ENCODE results near the gene SARS1. TPM values are rescaled to one million over a fixed set of nuclear protein-coding genes. Genes with fewer than 3 reads are reported as not detected.
"Not testable (repeated sequence)": the region's sequence is repeated elsewhere in the genome, so short reads cannot be mapped to it uniquely, and the experiment has no call there.

SARS1 gene
- total and polyA plus RNA-seq, 2 experiments from 2014 or later, result 103 to 109 TPM

DNA sequence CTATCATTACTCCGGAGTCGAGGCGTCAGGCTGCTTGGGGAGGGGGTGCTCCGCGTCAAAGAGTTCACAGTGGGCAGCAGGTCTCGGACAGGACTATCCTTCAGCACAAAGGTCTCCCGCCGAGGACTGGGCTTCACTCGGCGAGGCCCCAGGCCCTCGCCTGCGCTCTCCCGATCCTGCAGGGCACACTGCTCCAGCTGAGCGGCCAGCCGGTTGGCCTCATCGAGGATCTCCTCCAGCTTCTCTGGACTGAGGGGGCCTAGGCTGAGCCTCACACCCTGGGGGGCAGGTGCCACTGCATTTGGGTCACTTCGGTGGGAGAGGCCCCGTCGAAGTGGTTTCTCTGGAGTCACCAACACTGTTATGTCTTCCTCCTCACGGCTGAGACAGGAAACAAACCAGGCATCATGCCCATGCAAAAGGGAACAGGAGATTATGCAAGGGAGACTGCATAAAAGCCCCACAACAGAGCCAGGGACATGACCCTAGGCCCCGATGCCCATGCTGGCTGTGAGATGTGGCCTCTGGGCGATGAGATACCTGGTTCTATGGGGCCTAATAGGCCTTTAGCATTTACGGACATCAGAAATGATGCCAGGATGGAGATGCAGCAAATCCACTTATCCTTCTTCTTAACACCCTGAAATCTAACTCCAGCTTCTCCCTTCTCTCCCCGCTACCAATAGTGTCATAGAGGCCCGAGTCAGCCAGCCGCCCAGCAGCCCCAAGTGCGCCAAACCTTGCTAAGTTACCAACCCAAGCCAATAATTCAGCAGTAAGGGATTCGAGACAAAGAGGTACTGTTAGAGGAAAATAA, 68.2 kb downstream of the SARS1 start:
- TF ChIP-seq, protein P1, sequence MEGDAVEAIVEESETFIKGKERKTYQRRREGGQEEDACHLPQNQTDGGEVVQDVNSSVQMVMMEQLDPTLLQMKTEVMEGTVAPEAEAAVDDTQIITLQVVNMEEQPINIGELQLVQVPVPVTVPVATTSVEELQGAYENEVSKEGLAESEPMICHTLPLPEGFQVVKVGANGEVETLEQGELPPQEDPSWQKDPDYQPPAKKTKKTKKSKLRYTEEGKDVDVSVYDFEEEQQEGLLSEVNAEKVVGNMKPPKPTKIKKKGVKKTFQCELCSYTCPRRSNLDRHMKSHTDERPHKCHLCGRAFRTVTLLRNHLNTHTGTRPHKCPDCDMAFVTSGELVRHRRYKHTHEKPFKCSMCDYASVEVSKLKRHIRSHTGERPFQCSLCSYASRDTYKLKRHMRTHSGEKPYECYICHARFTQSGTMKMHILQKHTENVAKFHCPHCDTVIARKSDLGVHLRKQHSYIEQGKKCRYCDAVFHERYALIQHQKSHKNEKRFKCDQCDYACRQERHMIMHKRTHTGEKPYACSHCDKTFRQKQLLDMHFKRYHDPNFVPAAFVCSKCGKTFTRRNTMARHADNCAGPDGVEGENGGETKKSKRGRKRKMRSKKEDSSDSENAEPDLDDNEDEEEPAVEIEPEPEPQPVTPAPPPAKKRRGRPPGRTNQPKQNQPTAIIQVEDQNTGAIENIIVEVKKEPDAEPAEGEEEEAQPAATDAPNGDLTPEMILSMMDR (IDR thresholded peaks at IDR 0.05; ENCODE audit: low read depth, low read length), result no peak
- peak in 1 of 2 donors; percentile 41 for DNase-seq (ENCODE audit: low read depth in 1 of 2, low spot score in 1 of 2)
- peaks cover 6% of the 10 kb centered on the region for H3K4me1 ChIP-seq (ENCODE audit: low read depth)
- H3K27me3 ChIP-seq, result no peaks in the 10 kb centered on the region
- no peak overlapping the region for H3K27ac ChIP-seq
- peak overlapping the region; percentile 52 for H3K4me3 ChIP-seq
- H3K36me3 ChIP-seq, result no peaks in the 10 kb centered on the region
- no peaks in the 10 kb centered on the region for H3K9me3 ChIP-seq (ENCODE audit: low read depth)

DNA sequence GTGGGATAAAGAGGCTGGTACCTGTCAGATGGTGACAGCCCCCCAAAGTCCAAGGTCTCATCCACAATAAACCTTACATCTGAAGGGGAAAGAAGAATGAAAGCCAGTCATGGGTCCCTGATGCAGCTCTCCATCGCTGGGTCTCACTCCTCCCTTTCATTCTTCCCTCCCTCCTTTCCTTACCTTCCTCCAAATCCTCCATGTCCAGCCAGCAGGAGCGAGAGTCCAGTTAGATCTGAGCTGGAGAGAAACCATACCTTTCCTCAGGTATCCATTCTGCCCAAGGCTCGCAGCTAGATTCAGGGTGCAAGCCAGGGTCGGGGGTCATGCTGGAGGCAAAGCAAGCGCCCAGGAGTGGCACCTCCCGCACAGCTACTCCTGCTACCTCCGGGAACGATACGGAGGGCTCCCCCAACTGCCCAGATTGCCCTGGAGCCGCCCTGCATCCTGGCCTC, 68.8 kb downstream of the SARS1 start:
- peak overlapping the region; percentile 52 for H3K4me3 ChIP-seq
- peaks cover 6% of the 10 kb centered on the region for H3K4me1 ChIP-seq (ENCODE audit: low read depth)
- no peak for DNase-seq (ENCODE audit: low read depth in 1 of 2, low spot score in 1 of 2)
- TF ChIP-seq, protein P1 (IDR thresholded peaks at IDR 0.05; ENCODE audit: low read depth, low read length), result no peak
- H3K27ac ChIP-seq, result no peak overlapping the region
- no peaks in the 10 kb centered on the region for H3K27me3 ChIP-seq
- no peaks in the 10 kb centered on the region for H3K9me3 ChIP-seq (ENCODE audit: low read depth)
- H3K36me3 ChIP-seq, result no peaks in the 10 kb centered on the region

DNA sequence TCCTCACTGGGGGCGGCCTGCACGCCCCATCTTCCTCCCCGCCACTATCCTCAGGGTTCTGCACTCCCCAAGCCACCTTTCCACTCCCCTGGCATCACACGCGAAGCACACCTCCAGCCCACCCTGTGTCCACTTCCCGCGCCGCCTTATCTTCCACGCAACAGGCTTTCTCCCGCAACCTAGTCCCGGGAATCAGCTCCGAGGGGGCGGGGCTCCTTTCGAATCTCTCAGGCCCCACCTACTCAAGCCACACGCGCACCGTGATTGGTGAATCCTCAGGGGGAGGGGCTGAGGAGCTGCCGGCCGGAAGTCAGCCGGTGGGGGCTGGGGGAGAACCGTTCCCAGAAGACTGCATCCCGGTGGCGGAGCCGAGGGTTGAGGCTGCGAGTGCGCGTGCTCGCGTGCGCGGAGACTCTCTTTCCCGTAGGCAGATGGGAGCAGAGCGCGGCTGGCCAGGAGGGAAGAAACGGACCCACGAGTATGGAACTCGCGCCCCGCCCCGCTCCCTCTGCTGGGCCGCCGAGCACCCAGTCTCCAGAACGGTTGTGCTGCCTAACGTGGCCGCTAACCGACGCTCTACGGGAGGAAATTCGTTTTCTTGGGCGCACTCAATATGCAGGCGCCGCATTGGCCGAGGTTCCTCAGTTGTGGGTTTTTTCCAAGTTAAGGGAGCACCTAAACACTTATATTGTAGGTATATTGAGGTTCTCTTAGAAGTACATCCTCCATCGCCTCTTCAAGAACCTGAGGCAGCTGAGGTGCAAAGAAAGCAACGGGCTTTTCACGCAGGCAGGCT, 69.4 kb downstream of the SARS1 start, which contains the start of gene PSRC1:
Gene PSRC1, minus strand, starts transcription at position 194 of the 796 bp plus-strand sequence.
- peak; percentile 97 to 98 for DNase-seq (ENCODE audit: low read depth in 1 of 2, low spot score in 1 of 2)
- Histone ChIP-seq H3K4me1 (ENCODE audit: low read depth) (peaks cover 6% of the 10 kb centered on the region), H3K36me3 (no peaks in the 10 kb centered on the region), H3K27me3 (no peaks in the 10 kb centered on the region), H3K27ac (peak within 1 kb of the TSS; percentile 70), H3K4me3 (peak within 1 kb of the TSS; percentile 52), H3K9me3 (ENCODE audit: low read depth) (no peaks in the 10 kb centered on the region)
- TF ChIP-seq, protein P1 (IDR thresholded peaks at IDR 0.05; ENCODE audit: low read depth, low read length), result peak; percentile 36

DNA sequence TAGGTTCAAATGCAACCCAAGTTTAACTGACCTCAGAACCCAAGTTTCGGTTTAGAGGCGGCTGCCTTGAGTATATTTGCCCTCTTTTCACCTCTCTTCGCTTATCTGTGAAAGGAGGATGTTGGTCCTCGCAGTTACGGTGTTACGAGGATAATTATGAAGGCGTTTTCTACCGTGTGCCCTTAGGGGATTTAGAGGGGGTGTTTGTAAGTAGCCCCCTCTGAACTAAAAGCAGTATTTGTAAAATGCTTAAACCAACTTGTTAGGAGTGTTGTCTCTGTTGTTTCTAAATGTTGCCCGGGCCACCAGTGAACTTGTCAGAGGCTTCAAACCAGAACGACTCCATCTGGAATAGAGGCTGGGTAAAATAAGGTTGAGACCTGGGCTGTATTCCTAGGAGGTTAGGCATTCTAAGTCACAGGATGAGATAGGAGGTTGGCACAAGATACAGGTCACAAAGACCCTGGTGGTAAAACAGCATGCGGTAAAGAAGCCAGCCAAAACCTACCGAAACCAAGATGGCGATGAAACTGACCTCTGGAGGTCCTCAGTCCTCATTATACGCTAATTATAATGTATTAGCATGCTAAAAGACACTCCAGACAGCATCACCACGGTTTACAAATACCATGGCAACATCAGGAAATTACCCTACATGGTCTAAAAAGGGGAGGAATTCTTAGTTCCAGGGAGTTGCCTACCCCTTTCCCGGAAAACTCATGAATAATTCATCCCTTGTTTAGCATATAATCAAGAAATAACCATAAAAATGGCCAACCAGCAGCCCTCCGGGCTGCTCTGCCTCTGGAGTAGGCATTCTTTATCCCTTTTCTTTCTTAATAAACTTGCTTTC, 70.3 kb downstream of the SARS1 start:
- H3K4me1 ChIP-seq (ENCODE audit: low read depth), result peaks cover 6% of the 10 kb centered on the region
- H3K4me3 ChIP-seq, result peak overlapping the region; percentile 52
- peak overlapping the region; percentile 70 for H3K27ac ChIP-seq
- no peaks in the 10 kb centered on the region for H3K9me3 ChIP-seq (ENCODE audit: low read depth)
- DNase-seq (ENCODE audit: low read depth in 1 of 2, low spot score in 1 of 2), result no peak
- TF ChIP-seq, protein P1 (IDR thresholded peaks at IDR 0.05; ENCODE audit: low read depth, low read length), result no peak
- H3K36me3 ChIP-seq, result no peaks in the 10 kb centered on the region
- H3K27me3 ChIP-seq, result no peaks in the 10 kb centered on the region

DNA sequence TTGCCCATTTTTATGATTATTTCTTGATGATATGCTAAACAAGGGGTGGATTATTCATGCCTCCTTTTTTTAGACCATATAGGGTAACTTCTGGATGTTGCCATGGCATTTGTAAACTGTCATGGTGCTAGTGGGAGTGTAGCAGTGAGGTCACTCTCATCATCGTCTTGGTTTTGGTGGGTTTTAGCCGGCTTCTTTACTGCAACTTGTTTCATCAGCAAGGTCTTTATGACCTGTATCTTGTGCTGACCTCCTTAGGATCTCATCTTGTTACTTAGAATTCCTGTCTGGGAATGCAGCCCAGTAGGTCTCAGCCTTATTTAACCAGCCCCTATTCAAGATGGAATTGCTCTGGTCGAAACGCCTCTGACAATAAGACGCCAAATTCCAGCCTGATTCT, 73.0 kb downstream of the SARS1 start:
- H3K4me3 ChIP-seq; H3K27ac ChIP-seq; H3K36me3 ChIP-seq; H3K27me3 ChIP-seq; DNase-seq (ENCODE audit: low read depth in 1 of 2, low spot score in 1 of 2); H3K9me3 ChIP-seq (ENCODE audit: low read depth): not testable (repeated sequence)
- peaks cover 14% of the 10 kb centered on the region for H3K4me1 ChIP-seq (ENCODE audit: low read depth)

Other genes starting within 250 kb of the SARS1 start
- gene WDR47, start 171.8 kb upstream of the SARS1 start, total RNA-seq, result 6.7 and 6.9 TPM in 2 replicates
- 7.9 and 9.1 TPM in 2 replicates for gene WDR47, start 171.8 kb upstream of the SARS1 start, polyA plus RNA-seq
- gene TAF13, start 137.9 kb upstream of the SARS1 start, total RNA-seq, result 8.8 and 14.0 TPM in 2 replicates
- 4.5 and 7.2 TPM in 2 replicates for gene TAF13, start 137.9 kb upstream of the SARS1 start, polyA plus RNA-seq
- gene TMEM167B, start 123.2 kb upstream of the SARS1 start, total RNA-seq, result 16.5 and 19.3 TPM in 2 replicates
- gene TMEM167B, start 123.2 kb upstream of the SARS1 start, polyA plus RNA-seq, result 16.4 and 18.7 TPM in 2 replicates
- 0.11 TPM in 1 of 2 replicates, not detected in the other for gene ELAPOR1, start 99.8 kb upstream of the SARS1 start, total RNA-seq
- not detected in 2 replicates for gene ELAPOR1, start 99.8 kb upstream of the SARS1 start, polyA plus RNA-seq
- gene CELSR2, start 35.6 kb downstream of the SARS1 start, total RNA-seq, result 10.3 and 12.9 TPM in 2 replicates
- 5.8 and 6.1 TPM in 2 replicates for gene CELSR2, start 35.6 kb downstream of the SARS1 start, polyA plus RNA-seq
- gene PSRC1, start 69.2 kb downstream of the SARS1 start, total RNA-seq, result 7.5 and 41.8 TPM in 2 replicates
- 13.4 and 45.6 TPM in 2 replicates for gene PSRC1, start 69.2 kb downstream of the SARS1 start, polyA plus RNA-seq
- gene MYBPHL, start 93.1 kb downstream of the SARS1 start, total RNA-seq, result not detected in 2 replicates
- 0.57 TPM in 1 of 2 replicates, not detected in the other for gene MYBPHL, start 93.1 kb downstream of the SARS1 start, polyA plus RNA-seq
- 25.0 and 25.9 TPM in 2 replicates for gene SORT1, start 184.0 kb downstream of the SARS1 start, total RNA-seq
- gene SORT1, start 184.0 kb downstream of the SARS1 start, polyA plus RNA-seq, result 27.6 and 35.8 TPM in 2 replicates
- 23.9 and 24.8 TPM in 2 replicates for gene PSMA5, start 212.5 kb downstream of the SARS1 start, total RNA-seq
- 96.6 and 103 TPM in 2 replicates for gene PSMA5, start 212.5 kb downstream of the SARS1 start, polyA plus RNA-seq

All from cardiac muscle cell (in vitro differentiated cells and primary cell).